HG02678 (cell line): ENCODE measurements around the gene NEDD4.
"Not testable (repeated sequence)": the region's sequence is repeated elsewhere in the genome, so short reads cannot be mapped to it uniquely, and the experiment has no call there.

Experiments used
- ATAC-seq: cut with Tn5 transposase; IDR thresholded peaks from one replicate; pipeline ENCODE4 v1.9.1; 2021; ENCODE audit warnings: mild to moderate bottlenecking, moderate library complexity; ENCODE audit not compliant: unreplicated experiment

The NEDD4 gene

GRCh38 chr15:55993111-55993803 is at the start of gene NEDD4:
Gene NEDD4 (minus strand): TSS chr15:55993612. CDS start chr15:55993555, 57 bp downstream.
- ATAC-seq = peak; percentile 91

GRCh38 chr15:56042498-56042897 is 49.1 kb upstream of the NEDD4 start:
- no peak for ATAC-seq

- ATAC-seq = no peak
Observed at GRCh38 chr15:56042031-56042430, 48.6 kb upstream of the NEDD4 start.

- no peak for ATAC-seq
Observed at GRCh38 chr15:56040081-56041035, 46.9 kb upstream of the NEDD4 start.

- no peak for ATAC-seq
Observed at GRCh38 chr15:56038707-56039106, 45.3 kb upstream of the NEDD4 start.

GRCh38 chr15:56038015-56038414 is 44.6 kb upstream of the NEDD4 start:
- no peak for ATAC-seq

GRCh38 chr15:56036546-56037067 is 43.2 kb upstream of the NEDD4 start:
- no peak for ATAC-seq

- no peak for ATAC-seq
Observed at GRCh38 chr15:56035166-56035565, 41.8 kb upstream of the NEDD4 start.

- ATAC-seq = no peak
Observed at GRCh38 chr15:56034514-56034913, 41.1 kb upstream of the NEDD4 start.

- no peak for ATAC-seq
Observed at GRCh38 chr15:56032373-56032772, 39.0 kb upstream of the NEDD4 start.

- ATAC-seq = no peak
Observed at GRCh38 chr15:56031836-56032235, 38.4 kb upstream of the NEDD4 start.

- no peak for ATAC-seq
Observed at GRCh38 chr15:56031402-56031801, 38.0 kb upstream of the NEDD4 start.

GRCh38 chr15:56028430-56028829 is 35.0 kb upstream of the NEDD4 start:
- no peak for ATAC-seq

GRCh38 chr15:56023160-56023559 is 29.7 kb upstream of the NEDD4 start:
- not testable (repeated sequence) for ATAC-seq

GRCh38 chr15:56019819-56020486 is 26.5 kb upstream of the NEDD4 start:
- ATAC-seq = no peak

GRCh38 chr15:56019060-56019793 is 25.8 kb upstream of the NEDD4 start:
- no peak for ATAC-seq

GRCh38 chr15:56017920-56018319 is 24.5 kb upstream of the NEDD4 start:
- no peak for ATAC-seq

GRCh38 chr15:56017511-56017910 is 24.1 kb upstream of the NEDD4 start:
- no peak for ATAC-seq

- ATAC-seq = no peak
Observed at GRCh38 chr15:56016281-56016680, 22.9 kb upstream of the NEDD4 start.

GRCh38 chr15:56014677-56015076 is 21.3 kb upstream of the NEDD4 start:
- no peak for ATAC-seq
